Epithelial cell of esophagus (primary cell): Measurements from ENCODE around the gene FOXJ1.

ENCODE experiments used
- DNase-seq: peaks from one replicate; pipeline ENCODE4 v3.0.0; 2010; ENCODE audit warnings: low read depth
- H3K4me3 ChIP-seq: 2 replicates; pipeline ENCODE4 v1.5.1; 2011; ENCODE audit warnings: mild to moderate bottlenecking, low read length, control low read depth
- CTCF ChIP-seq: IDR thresholded peaks from 2 replicates; pipeline ENCODE4 v1.5.1; 2011; ENCODE audit warnings: low read depth, mild to moderate bottlenecking, low read length, control low read depth, inconsistent platforms; ENCODE audit not compliant: insufficient read depth; ENCODE audit errors: missing control alignments

Gene FOXJ1

GRCh38 chr17:76153640-76154039 lies 12.6 kb upstream of the FOXJ1 start:
- no peak overlapping the region for H3K4me3 ChIP-seq
- TF ChIP-seq CTCF = peak; percentile 23
- DNase-seq = no peak

DNA sequence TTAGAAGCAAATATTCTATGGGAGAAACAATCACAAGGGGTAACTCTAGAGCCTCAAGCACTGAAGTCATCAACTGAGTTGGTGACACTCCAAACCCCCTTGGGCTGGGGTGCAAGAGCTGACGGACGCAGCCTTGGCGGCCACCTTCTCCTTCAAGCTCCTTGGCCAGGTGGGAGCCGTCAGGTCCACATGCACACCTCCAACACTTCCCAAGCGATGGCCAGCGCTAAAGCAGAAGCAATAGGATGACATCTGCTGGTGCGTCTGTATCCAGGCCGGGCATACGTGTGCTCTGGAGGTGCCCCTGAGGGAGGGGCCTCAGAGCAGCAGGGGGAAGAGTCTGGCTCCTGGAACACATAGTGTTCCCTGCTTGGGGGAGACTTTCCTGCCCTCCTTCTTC lies 12.2 kb upstream of the FOXJ1 start:
- no peak overlapping the region for H3K4me3 ChIP-seq
- DNase-seq = no peak
- no peak for TF ChIP-seq CTCF

GRCh38 chr17:76152591-76152990 lies 11.5 kb upstream of the FOXJ1 start:
- no peak for DNase-seq
- no peak overlapping the region for H3K4me3 ChIP-seq
- TF ChIP-seq CTCF = no peak

- no peak for DNase-seq
- TF ChIP-seq CTCF = no peak
- H3K4me3 ChIP-seq = no peak overlapping the region
Observed at GRCh38 chr17:76151896-76152454, 10.9 kb upstream of the FOXJ1 start.

GRCh38 chr17:76150712-76151622 lies 9.9 kb upstream of the FOXJ1 start:
- TF ChIP-seq CTCF = no peak
- DNase-seq = no peak
- no peak overlapping the region for H3K4me3 ChIP-seq

- no peak overlapping the region for H3K4me3 ChIP-seq
- no peak for TF ChIP-seq CTCF
- no peak for DNase-seq
Observed at GRCh38 chr17:76149214-76149613, 8.2 kb upstream of the FOXJ1 start.

GRCh38 chr17:76148015-76148326 lies 6.9 kb upstream of the FOXJ1 start:
- no peak for DNase-seq
- TF ChIP-seq CTCF = no peak
- H3K4me3 ChIP-seq = no peak overlapping the region
